ENCODE results near the gene TMEM272. TPM values are rescaled to one million over a fixed set of nuclear protein-coding genes. Genes with fewer than 3 reads are reported as not detected.

The TMEM272 gene
- total and polyA plus RNA-seq, 2 of the 13 experiments (the other 11 are each of a cell fraction or from before 2014, with no cell fraction given): 0.37 to 0.62 TPM

GRCh38 chr13:51811046-51811445, 33.9 kb downstream of the TMEM272 start:
- ChIA-PET POLR2A (interaction anchor here (1.4 kb wide), 1 partner anchor 358 kb away, joined by 5 read pairs; the partner anchor contains the start of gene INTS6), CTCF (ENCODE audit: low intra/inter-chr PET ratio, low total read pairs) (no interaction called here)
- Histone ChIP-seq H3K27ac (ENCODE audit: extremely low read length, insufficient read depth, low read length) (no peak overlapping the region), H3K9me3 (ENCODE audit: low read length) (no peaks in the 10 kb centered on the region), H4K20me1 (ENCODE audit: insufficient read depth, low read length) (no peaks in the 10 kb centered on the region), H3K4me2 (ENCODE audit: low read depth, low read length) (no peak overlapping the region), H3K4me1 (ENCODE audit: insufficient read depth, low read length) (peaks cover 14% of the 10 kb centered on the region), H3K79me2 (ENCODE audit: insufficient read depth, low read length) (no peaks in the 10 kb centered on the region), H3K9ac (ENCODE audit: insufficient read depth, low read depth, low read length) (no peak overlapping the region), H3K36me3 (replicated peaks in 1 of 2; ENCODE audit: control insufficient read depth in 1 of 2, insufficient read depth in 2 of 2, low read length in 2 of 2) (no peaks in the 10 kb centered on the region), H3K27me3 (ENCODE audit: control insufficient read depth in 1 of 2, insufficient read depth in 2 of 2, low read length in 2 of 2) (no peaks in the 10 kb centered on the region), H3K4me3 (replicated peaks in 1 of 3; ENCODE audit: insufficient read depth in 1 of 3, low read depth in 2 of 3, low read length in 3 of 3) (no peak overlapping the region), H2AFZ (ENCODE audit: low read length) (no peak overlapping the region)
- DNase-seq (ENCODE audit: low spot score): no peak
- no peak for FAIRE-seq
- in situ Hi-C loops (cut with HindIII; ENCODE audit: extremely low pct_ligation_motif_present, low pct_unique_long_range_greater_than_20kb): loop anchor here (10.0 kb wide), 1 partner anchor 314 kb away; the partner anchor contains the start of gene NEK5
- whole genome bisulfite sequencing (ENCODE audit: low lambda C conversion rate): 82% methylated on average over 10 of the region's 12 CpGs
- TF ChIP-seq, protein P1, sequence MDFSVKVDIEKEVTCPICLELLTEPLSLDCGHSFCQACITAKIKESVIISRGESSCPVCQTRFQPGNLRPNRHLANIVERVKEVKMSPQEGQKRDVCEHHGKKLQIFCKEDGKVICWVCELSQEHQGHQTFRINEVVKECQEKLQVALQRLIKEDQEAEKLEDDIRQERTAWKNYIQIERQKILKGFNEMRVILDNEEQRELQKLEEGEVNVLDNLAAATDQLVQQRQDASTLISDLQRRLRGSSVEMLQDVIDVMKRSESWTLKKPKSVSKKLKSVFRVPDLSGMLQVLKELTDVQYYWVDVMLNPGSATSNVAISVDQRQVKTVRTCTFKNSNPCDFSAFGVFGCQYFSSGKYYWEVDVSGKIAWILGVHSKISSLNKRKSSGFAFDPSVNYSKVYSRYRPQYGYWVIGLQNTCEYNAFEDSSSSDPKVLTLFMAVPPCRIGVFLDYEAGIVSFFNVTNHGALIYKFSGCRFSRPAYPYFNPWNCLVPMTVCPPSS (IDR thresholded peaks at IDR 0.05): no peak
- no peak for TF ChIP-seq MAFG (CRISPR knock-in tag; IDR thresholded peaks at IDR 0.05)
- no peak for TF ChIP-seq HNF1A (IDR thresholded peaks at IDR 0.05; ENCODE audit: low read depth)
- TF ChIP-seq HNF1A (CRISPR knock-in tag; IDR thresholded peaks at IDR 0.05; ENCODE audit: borderline replicate concordance): no peak
- TF ChIP-seq SAP130 (CRISPR knock-in tag; IDR thresholded peaks at IDR 0.05; ENCODE audit: low read depth): no peak
- no peak for TF ChIP-seq ZNF460 (CRISPR knock-in tag; IDR thresholded peaks at IDR 0.05; ENCODE audit: borderline replicate concordance)
- no peak for TF ChIP-seq SNAPC2 (CRISPR knock-in tag; IDR thresholded peaks at IDR 0.05)
- TF ChIP-seq ADNP (CRISPR knock-in tag; IDR thresholded peaks at IDR 0.05): no peak
- no peak for TF ChIP-seq HNF4G (IDR thresholded peaks at IDR 0.05; ENCODE audit: borderline replicate concordance, low read depth, low read length)
- no peak for TF ChIP-seq HNF4G (CRISPR knock-in tag; IDR thresholded peaks at IDR 0.05; ENCODE audit: borderline replicate concordance, low read depth)
- TF ChIP-seq, protein P2, sequence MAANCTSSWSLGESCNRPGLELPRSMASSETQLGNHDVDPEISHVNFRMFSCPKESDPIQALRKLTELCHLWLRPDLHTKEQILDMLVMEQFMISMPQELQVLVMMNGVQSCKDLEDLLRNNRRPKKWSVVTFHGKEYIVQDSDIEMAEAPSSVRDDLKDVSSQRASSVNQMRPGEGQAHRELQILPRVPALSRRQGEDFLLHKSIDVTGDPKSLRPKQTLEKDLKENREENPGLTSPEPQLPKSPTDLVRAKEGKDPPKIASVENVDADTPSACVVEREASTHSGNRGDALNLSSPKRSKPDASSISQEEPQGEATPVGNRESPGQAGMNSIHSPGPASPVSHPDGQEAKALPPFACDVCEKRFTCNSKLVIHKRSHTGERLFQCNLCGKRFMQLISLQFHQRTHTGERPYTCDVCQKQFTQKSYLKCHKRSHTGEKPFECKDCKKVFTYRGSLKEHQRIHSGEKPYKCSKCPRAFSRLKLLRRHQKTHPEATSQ (CRISPR knock-in tag; IDR thresholded peaks at IDR 0.05; ENCODE audit: borderline replicate concordance): no peak
- no peak for TF ChIP-seq ZNF589 (CRISPR knock-in tag; conservative IDR thresholded peaks at IDR 0.05)
- TF ChIP-seq KLF15 (CRISPR knock-in tag; IDR thresholded peaks at IDR 0.05; ENCODE audit: borderline replicate concordance): no peak
- TF ChIP-seq, protein P3, sequence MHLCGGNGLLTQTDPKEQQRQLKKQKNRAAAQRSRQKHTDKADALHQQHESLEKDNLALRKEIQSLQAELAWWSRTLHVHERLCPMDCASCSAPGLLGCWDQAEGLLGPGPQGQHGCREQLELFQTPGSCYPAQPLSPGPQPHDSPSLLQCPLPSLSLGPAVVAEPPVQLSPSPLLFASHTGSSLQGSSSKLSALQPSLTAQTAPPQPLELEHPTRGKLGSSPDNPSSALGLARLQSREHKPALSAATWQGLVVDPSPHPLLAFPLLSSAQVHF (CRISPR knock-in tag; IDR thresholded peaks at IDR 0.05): no peak
- no peak for TF ChIP-seq HOXA3 (CRISPR knock-in tag; IDR thresholded peaks at IDR 0.05)
- no peak for TF ChIP-seq CENPBD1 (CRISPR knock-in tag; IDR thresholded peaks at IDR 0.05; ENCODE audit: borderline replicate concordance, low read depth)
- no peak for TF ChIP-seq ATRX (CRISPR knock-in tag; IDR thresholded peaks at IDR 0.05; ENCODE audit: borderline replicate concordance)
- no peak for TF ChIP-seq RFX1 (IDR thresholded peaks at IDR 0.05)
- intact Hi-C loops (cut with micrococcal nuclease; ENCODE audit: unreplicated experiment): no loop called here
- BruUV-seq (replicated peaks): no TSS peak
- ATAC-seq: no peak

Measured in HepG2 (cell line).